HG03196 (cell line): Measurements from ENCODE around the gene LGI4.
"Not testable (repeated sequence)": the region's sequence is repeated elsewhere in the genome, so short reads cannot be mapped to it uniquely, and the experiment has no call there.

Experiments
- ATAC-seq: cut with Tn5 transposase; IDR thresholded peaks from one replicate; pipeline ENCODE4 v1.9.1; 2021; ENCODE audit not compliant: unreplicated experiment

LGI4 gene

GRCh38 chr19:35161434-35161743 is 26.5 kb upstream of the LGI4 start:
- ATAC-seq, result no peak

GRCh38 chr19:35160629-35161433 is 26.0 kb upstream of the LGI4 start:
- ATAC-seq, result no peak

GRCh38 chr19:35159606-35160005 is 24.7 kb upstream of the LGI4 start:
- ATAC-seq, result no peak

GRCh38 chr19:35157431-35157830 is 22.6 kb upstream of the LGI4 start:
- ATAC-seq, result no peak

- ATAC-seq, result no peak
Measured at GRCh38 chr19:35156673-35157014, 21.8 kb upstream of the LGI4 start.

- no peak for ATAC-seq
Measured at GRCh38 chr19:35155981-35156672, 21.3 kb upstream of the LGI4 start.

GRCh38 chr19:35155441-35155840 is 20.6 kb upstream of the LGI4 start:
- no peak for ATAC-seq

GRCh38 chr19:35154525-35155406 is 19.9 kb upstream of the LGI4 start, which contains the start of gene FXYD5:
FXYD5 (plus strand) TSS chr19:35154735; CDS start chr19:35155551, 816 bp downstream.
- no peak for ATAC-seq

- ATAC-seq, result no peak
Measured at GRCh38 chr19:35153701-35154524, 19.1 kb upstream of the LGI4 start.

GRCh38 chr19:35153129-35153522 is 18.3 kb upstream of the LGI4 start:
- ATAC-seq, result not testable (repeated sequence)

GRCh38 chr19:35151273-35152065 is 16.6 kb upstream of the LGI4 start:
- ATAC-seq, result no peak

- ATAC-seq, result no peak
Measured at GRCh38 chr19:35150445-35150844, 15.6 kb upstream of the LGI4 start.

- ATAC-seq, result no peak
Measured at GRCh38 chr19:35149463-35149862, 14.6 kb upstream of the LGI4 start.

GRCh38 chr19:35146746-35147459 is 12.0 kb upstream of the LGI4 start:
- no peak for ATAC-seq

- no peak for ATAC-seq
Measured at GRCh38 chr19:35144600-35145436, 10.0 kb upstream of the LGI4 start.

GRCh38 chr19:35144259-35144599 is 9.4 kb upstream of the LGI4 start:
- no peak for ATAC-seq

GRCh38 chr19:35143818-35144217 is 9.0 kb upstream of the LGI4 start:
- no peak for ATAC-seq

- no peak for ATAC-seq
Measured at GRCh38 chr19:35143231-35143715, 8.4 kb upstream of the LGI4 start, which contains the start of gene FXYD7. FXYD7 (plus strand) TSS chr19:35143255; CDS start chr19:35143334, 79 bp downstream.
